GDM1 (cell line): ENCODE data around the gene KRT17.
"Not testable (repeated sequence)": the region's sequence is repeated elsewhere in the genome, so short reads cannot be mapped to it uniquely, and the experiment has no call there.

Experiments
- DNase-seq: peaks from one replicate; lab custom pipeline; 2025; lab: John Stamatoyannopoulos, UW

The KRT17 gene

GRCh38 chr17:41653892-41654677, 29.7 kb upstream of the KRT17 start:
- DNase-seq: no peak

- no peak for DNase-seq
These were observed 29.0 kb upstream of the KRT17 start for GRCh38 chr17:41653421-41653820.

GRCh38 chr17:41652461-41652970, 28.1 kb upstream of the KRT17 start:
- DNase-seq: no peak

DNA sequence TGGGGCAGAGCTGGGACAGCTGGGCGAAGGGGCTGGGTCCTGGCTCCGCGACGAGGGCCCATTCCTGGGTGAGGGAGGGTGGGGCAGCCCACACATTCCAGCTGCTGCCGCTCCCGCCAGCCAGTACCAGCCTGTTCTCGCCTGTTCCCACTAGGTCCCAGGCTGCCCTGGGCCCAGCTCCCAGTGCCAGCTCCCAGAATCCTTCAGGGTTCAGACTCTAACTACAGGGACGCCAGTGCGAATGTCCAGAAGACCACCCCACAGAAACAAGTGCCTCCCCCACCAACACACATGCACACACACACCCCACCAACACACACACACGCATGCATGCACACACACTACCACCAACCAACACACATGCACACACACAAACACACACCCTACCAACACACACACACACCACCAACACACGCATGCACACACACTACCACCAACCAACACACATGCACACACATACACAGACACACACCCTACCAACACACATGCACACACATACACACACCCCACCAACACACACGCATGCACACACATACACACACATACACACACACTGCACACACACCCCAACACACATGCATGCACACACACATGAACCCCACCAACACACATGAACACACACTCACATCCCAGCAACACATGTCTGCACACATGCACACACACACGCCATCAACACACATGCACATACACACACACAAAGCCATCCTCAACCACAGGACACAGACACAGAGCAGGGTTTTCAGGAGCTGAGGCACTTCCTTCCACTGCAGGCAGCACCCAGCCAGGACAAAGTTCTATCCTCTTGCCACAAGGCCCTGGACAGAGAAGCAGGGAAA, 27.5 kb upstream of the KRT17 start:
- DNase-seq: no peak

DNA sequence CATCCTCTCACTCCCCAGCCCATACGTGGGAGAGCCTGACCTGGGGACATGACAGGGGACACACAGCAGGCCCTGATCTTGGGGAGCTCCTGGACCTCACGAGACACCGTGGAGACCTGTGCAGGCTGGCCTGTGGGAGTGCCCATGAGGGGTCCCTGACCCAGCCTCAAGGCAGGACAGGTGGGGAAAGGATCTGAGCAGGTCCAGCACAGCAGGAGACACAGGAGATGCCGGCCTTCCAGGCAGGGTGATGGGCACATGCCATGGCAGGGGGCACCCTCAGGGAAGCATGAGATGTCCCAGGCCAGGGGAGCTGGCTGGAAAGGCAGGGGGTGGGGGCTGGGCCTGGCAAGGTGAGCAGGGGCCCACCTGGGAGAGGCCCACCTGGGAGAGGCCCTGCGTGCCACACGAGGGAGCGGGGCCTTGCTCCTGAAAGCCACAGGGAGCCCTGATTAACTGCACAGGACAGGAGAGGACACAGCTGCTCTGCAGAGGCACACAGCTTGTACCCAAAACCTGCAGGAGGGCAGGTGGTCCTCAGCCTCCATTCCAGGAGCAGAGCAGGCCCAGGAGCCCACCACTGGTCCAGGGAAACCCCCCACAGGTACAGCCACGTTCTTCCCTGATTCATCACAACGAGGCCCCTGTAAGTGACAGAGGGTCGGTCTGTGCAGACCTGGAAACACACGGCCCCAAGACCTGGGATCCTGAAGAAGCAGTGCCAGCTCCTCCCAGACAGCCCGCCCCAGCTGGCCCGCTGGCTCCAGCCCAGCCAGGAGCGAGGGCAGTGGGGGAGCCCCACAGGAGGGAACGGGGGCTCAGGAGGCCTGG, 26.6 kb upstream of the KRT17 start:
- no peak for DNase-seq

GRCh38 chr17:41649923-41650519, 25.6 kb upstream of the KRT17 start:
- DNase-seq: no peak

DNA sequence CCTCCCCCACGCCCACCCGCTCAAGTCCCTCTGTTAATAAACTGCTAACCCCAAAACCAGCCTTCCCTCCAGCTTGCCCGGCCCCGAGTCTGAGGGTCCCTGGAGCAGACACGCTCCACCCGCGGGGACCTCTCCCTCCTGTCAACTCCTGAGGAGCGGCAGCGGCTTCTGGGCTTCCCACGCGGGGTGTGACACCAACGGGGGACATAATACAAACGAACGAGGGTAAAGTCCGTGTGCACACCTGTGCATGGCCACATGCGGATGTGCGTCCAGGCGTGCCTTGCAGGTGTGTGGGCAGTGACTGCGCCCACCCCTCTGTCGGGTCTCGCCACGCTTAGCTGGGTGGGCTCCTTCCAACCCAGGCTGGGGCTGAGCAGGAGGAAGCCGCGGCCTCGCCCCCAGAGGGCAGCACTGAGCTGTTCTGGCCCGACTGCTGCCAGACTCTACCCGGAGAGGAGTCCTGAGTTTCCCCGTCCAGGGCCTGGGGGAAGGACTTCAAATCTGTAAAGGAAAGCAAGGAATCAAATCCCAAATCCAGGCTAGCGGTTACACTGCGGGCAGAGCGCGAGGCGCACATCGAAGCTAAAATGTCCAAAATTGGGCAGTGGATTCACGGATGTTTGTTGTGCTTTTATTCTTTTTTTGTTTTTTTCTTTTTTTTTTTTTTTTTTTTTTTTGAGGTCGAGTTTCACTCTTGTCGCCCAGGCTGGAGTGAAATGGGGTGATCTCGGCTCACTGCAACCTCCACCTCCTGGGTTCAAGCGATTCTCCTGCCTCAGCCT, 24.2 kb upstream of the KRT17 start:
- peak; percentile 73 for DNase-seq

- DNase-seq: peak; percentile 72
These were observed 23.6 kb upstream of the KRT17 start for GRCh38 chr17:41647940-41648410.

- DNase-seq: no peak
These were observed 22.9 kb upstream of the KRT17 start for GRCh38 chr17:41647038-41647813.

- no peak for DNase-seq
These were observed 18.1 kb upstream of the KRT17 start for GRCh38 chr17:41642252-41643156.

DNA sequence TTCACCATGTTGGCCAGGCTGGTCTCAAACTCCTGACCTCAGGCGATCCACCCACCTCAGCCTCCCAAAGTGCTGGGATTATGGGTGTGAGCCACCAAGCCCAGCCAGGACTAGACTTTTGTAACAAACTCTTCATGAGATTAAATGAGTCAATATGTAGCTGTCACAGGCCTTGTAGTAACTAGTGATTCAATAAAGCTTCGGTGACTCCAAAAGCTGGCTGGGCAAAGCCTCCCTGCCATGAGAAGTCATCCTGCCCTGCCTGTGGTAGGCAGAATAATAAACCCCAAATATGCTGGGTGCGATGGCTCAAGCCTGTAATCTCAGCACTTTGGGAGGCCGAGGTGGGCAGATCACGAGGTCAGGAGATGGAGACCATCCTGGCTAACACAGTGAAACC, 16.2 kb upstream of the KRT17 start:
- not testable (repeated sequence) for DNase-seq

DNA sequence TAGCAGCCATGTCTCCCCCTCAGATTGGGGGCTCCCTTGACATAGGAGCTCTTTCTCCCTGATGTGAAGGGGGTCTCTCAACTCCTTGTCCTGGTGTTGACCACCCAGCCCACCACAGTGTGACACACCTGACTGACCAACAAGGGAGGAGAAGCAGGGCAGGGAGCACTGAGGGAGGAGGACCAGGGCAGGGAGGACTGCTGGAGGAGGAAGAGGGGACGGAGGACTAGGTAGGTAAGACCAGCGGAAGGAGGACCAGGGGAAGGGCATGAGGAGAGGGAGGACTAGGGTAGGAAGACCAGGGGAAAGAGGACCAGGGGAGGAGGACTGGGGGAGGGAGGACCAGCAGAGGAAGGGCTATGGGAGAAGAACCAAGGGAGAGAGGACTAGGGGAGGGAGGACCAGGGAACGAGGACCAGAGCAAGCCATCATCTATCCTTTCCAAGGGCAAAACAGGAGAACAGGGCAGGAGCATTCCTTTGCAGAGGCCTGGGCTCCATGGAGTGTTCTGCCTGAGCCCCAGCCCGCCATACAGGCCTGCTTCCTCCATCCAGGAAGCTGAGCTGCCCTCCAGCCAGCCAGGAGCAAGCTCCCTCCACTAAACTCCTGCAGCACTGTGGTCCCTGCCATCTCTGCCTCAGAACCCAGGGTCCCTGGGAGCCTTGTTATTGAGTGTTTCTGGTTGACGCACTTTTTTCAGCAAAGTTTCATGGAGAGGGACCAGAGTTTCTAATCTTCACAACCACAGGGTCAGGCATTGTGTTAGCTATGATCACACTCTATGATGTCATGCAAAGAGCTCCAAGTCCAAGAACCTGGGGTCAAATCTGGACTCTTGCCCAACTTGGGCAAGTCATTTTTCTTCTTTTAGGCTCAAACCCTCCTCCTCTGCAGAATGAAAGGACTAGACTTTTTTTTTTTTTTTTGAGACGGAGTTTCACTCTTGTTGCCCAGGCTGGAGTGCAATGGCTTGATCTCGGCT, 15.4 kb upstream of the KRT17 start:
- no peak for DNase-seq

DNA sequence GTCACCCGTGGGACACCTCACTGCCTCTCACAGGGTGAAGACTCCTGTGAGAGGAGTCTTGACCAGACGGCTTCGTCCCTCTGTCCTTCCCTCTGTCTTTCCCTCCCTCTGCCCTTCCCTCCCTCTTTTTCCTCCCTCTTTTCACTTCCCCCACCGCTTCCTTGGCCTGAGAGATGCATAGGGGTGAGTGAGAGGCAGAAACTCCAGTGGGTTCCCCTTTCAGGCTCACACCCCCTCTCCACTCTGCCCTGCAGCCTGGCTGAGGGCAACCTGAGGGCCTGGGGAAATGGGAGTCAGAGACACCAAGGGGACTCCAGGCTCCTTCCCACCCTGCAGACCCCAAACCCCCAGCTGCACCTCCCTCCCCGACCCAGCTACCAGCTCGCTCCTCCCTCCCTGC, 14.6 kb upstream of the KRT17 start:
- peak; percentile 28 for DNase-seq

DNA sequence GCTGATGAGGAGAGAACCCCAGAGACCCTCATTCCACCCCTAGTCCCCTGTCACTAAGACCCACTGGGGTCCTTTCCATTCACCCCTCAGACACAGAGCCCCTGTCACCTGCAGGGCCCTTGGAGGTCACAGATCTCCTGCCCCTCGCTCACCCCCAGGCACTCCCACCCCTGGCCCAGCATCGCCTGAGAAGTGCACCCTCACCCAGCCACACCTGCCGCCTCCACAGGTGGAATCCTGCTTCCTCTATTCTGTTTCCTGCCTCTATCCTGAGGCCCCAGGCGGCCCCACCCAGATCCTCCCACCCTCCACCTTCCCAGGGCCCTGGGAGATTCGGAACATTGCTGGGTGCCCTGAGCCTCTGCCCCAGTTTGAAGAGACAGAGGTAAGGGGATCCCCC, 13.8 kb upstream of the KRT17 start:
- DNase-seq: no peak

- DNase-seq: no peak
These were observed 12.3 kb upstream of the KRT17 start for GRCh38 chr17:41636652-41637051.

DNA sequence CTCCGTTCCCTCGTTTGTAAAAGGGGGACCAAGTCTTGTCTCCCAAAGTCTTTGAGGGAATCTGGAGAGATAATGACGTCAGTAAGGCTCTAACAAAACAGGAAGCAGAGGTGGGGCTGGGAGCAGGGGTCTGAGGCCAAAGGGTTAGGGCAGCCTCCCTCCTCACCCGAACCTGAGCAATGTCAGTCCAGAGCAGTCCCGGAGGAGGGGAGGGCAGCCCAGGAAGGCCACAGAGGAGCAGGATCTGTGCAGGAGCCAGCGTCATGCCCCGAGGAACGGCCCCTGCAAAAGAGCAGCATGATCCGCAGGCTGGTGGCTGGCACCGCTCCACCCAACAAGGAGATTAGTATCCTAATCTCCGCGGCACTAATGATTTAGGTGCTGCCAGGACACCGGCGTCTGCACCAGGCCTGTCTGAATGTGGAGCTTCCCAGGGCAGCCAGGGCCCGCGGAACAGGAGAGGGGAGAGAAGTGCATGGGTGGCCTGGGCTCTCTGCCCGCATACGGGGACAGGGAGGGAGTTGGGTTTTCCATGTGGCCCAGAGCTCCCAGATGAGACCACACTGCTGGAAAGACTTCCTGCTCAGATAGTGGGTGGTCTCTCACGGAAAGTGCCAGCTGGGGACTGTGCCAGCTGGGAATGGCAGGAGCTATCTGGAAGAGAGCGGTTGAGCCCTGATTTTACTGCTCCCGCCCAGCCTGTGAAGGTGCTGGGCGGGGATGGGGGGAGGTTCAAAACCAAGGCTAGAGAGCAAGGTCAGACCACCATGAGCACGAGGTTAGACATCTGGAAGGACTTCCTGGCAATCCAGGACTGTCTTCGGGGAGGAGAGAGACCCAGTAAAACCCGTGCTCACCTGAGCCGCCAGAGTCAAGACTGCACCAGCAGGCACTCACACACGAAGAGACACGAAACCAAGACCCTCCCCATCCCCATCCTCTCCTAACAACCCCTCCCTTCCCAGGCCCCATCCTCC, 11.0 kb upstream of the KRT17 start:
- DNase-seq: no peak

DNA sequence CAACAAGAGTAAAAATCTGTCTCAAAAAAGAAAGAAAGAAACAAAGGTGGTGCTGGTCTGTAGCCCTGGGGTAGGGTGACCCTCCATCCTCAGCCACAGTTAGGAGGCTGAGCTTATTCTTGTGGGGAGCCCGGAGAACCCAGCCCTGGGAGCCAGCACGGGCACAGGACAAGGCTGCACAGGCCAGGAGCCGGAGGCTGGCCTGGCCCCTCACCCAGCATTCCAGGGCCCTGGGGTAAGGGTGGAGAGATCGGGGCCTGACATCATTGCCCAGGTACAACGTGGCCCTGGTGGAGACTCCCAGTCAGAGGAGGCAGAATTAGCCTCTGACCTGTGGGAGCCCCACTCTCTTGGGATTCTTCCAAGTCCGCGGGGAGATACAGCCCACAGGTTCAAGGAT, 10.3 kb upstream of the KRT17 start:
- no peak for DNase-seq
